Nephron (organoid): ENCODE data around the gene LGALS14.
A peak's percentile ranks its signal among the peaks of the same experiment; 100 is the strongest.
"Not testable (repeated sequence)": the region's sequence is repeated elsewhere in the genome, so short reads cannot be mapped to it uniquely, and the experiment has no call there.

ENCODE experiments used
- H3K27ac Mint-ChIP-seq, 3 experiments: 2 replicates each; pipeline ENCODE4 v1.8.0; 2020; ENCODE audit warnings: mixed read lengths in 3 of 3, mild to moderate bottlenecking in 2 of 3, moderate library complexity in 1 of 3
- H3K27me3 Mint-ChIP-seq: 2 replicates; pipeline ENCODE4 v1.8.0; 2021; ENCODE audit warnings: low read depth, mild to moderate bottlenecking, moderate library complexity, mixed read lengths
- H3K36me3 Mint-ChIP-seq: 2 replicates; pipeline ENCODE4 v1.8.0; 2020; ENCODE audit warnings: low read depth, mixed read lengths
- H3K4me1 Mint-ChIP-seq: 2 replicates; pipeline ENCODE4 v1.8.0; 2020; ENCODE audit warnings: mixed read lengths
- H3K4me3 Mint-ChIP-seq, 3 experiments: 2 replicates each; pipeline ENCODE4 v1.8.0; 2020; ENCODE audit warnings: mild to moderate bottlenecking in 3 of 3, mixed read lengths in 3 of 3, moderate library complexity in 2 of 3
- H3K9me3 Mint-ChIP-seq: 2 replicates; pipeline ENCODE4 v1.8.0; 2020; ENCODE audit warnings: mixed read lengths
- CTCF ChIP-seq, 3 experiments: fragments of 200-600 bp; sonication (generic); IDR thresholded peaks; one replicate each; pipeline ENCODE4 v1.5.0; 2021; ENCODE audit warnings: antibody characterized with exemption in 3 of 3; ENCODE audit not compliant: unreplicated experiment in 3 of 3

Gene LGALS14

GRCh38 chr19:39670998-39671397 lies 33.3 kb upstream of the LGALS14 start:
- H3K36me3 Mint-ChIP-seq, result no peaks in the 10 kb centered on the region
- no peak for TF ChIP-seq CTCF (IDR thresholded peaks at IDR 0.05; ENCODE audit: unreplicated experiment in 3 of 3)
- H3K27ac Mint-ChIP-seq, result no peak overlapping the region
- H3K4me3 Mint-ChIP-seq, result no peak overlapping the region
- peaks cover 8% of the 10 kb centered on the region for H3K9me3 Mint-ChIP-seq
- peaks cover 35% of the 10 kb centered on the region for H3K27me3 Mint-ChIP-seq
- H3K4me1 Mint-ChIP-seq, result no peaks in the 10 kb centered on the region

DNA sequence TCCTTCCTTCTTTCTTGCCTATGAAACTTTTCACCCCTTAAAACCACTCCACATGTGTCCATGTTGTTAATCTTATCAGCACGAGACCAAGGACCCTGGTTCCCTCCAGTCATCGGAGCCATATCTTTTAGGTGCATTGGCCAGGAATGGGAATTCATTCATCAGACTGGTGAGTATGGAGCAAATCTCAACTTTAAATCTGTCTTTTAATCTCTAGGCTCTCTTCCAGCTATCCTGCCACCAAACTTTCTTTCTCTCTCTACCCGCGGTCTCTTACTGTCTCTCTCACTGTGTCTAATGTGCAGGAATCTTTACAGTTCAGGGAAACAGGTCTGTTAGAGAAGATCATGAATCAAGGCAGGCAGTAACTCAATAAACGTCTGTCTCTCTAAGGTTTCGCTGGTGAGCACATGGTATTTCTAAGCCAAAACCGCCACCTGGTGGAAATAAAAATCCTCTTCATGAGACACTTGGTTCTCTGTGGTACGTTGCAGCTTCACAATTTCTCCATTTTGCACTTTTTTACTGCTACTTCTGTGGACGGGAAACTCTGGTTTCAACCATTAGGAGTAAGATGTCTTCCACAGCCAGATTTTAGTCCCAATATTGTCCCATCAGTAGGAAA lies 32.4 kb upstream of the LGALS14 start:
- Mint-ChIP-seq H3K4me3 (no peak overlapping the region), H3K36me3 (no peaks in the 10 kb centered on the region), H3K4me1 (no peaks in the 10 kb centered on the region), H3K9me3 (peaks cover 3% of the 10 kb centered on the region), H3K27me3 (peaks cover 31% of the 10 kb centered on the region), H3K27ac (no peak overlapping the region)
- TF ChIP-seq CTCF (IDR thresholded peaks at IDR 0.05; ENCODE audit: unreplicated experiment in 3 of 3), result peak; percentile 47 to 63 (median 54)

DNA sequence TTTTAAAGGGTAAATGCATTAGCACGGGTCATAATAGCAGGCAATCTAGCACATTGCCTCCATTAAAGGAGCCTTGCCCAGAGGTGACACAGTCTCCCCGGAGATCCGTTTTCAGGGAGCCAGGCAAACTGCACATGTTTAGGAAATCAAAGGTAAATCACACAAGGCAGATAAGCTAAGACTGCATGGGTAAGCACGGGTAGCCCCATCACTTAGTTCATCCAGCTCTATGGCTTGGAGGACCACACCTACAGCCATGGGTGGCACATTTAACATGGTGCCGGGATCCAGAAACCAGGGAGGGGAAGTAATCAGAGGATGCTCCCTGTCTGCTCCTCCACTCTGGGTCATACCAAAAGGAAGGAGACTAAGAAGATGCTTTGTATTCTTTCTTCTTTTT lies 31.8 kb upstream of the LGALS14 start:
- Mint-ChIP-seq H3K9me3 (peaks cover 2% of the 10 kb centered on the region), H3K4me3 (no peak overlapping the region), H3K27me3 (peaks cover 25% of the 10 kb centered on the region), H3K27ac (no peak overlapping the region), H3K4me1 (no peaks in the 10 kb centered on the region), H3K36me3 (no peaks in the 10 kb centered on the region)
- no peak for TF ChIP-seq CTCF (IDR thresholded peaks at IDR 0.05; ENCODE audit: unreplicated experiment in 3 of 3)

DNA sequence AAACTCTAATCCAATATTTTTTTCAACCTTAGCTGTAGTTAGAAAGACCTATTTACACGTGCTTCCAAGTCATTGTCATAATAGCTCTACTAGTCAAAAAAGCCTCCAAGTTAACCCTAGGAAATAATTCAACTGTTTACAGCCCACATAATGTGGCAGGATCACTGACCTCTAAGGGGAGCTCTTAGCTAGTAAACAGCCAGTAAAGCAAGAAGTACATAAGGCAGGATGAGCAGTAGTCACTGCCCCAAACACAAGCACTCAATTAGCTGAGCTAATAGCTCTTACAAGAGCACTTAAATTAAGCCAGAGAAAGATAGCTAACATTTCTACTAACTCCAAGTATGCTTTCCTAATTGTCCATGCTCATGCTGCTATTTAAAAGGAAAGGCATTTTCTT lies 30.4 kb upstream of the LGALS14 start:
- H3K36me3 Mint-ChIP-seq, H3K27ac Mint-ChIP-seq, H3K4me1 Mint-ChIP-seq, H3K9me3 Mint-ChIP-seq, H3K4me3 Mint-ChIP-seq: not testable (repeated sequence)
- peaks cover 24% of the 10 kb centered on the region for H3K27me3 Mint-ChIP-seq

DNA sequence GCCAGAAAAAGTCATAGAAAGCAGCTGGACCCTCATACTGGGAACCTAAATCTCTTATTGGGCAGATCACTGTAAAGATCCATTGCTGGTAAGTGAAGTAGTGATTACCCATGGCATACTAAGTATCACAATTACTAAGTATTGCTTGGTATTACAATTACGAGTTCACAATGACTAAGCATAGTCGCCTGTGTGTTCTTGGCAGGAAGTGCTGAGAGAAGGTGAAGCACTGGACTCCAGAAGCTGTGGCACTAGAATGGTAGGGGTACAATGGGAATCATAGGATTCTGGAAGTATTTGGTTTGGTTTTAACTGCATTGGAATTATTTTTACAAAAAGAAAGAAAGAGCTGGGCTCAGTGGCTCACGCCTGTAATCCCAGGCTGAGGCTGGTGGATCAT lies 28.3 kb upstream of the LGALS14 start:
- Mint-ChIP-seq H3K27ac (no peak overlapping the region), H3K9me3 (no peaks in the 10 kb centered on the region), H3K4me1 (peaks cover 17% of the 10 kb centered on the region), H3K27me3 (peaks cover 24% of the 10 kb centered on the region), H3K36me3 (no peaks in the 10 kb centered on the region), H3K4me3 (no peak overlapping the region)
- no peak for TF ChIP-seq CTCF (IDR thresholded peaks at IDR 0.05; ENCODE audit: unreplicated experiment in 3 of 3)

GRCh38 chr19:39677961-39678889 lies 26.1 kb upstream of the LGALS14 start:
- peak overlapping the region; percentile 15 to 76 (median 46) for H3K27ac Mint-ChIP-seq
- peak overlapping the region in 1 of 3 experiments; percentile 8 for H3K4me3 Mint-ChIP-seq
- TF ChIP-seq CTCF (IDR thresholded peaks at IDR 0.05; ENCODE audit: unreplicated experiment in 3 of 3), result no peak
- H3K36me3 Mint-ChIP-seq, result no peaks in the 10 kb centered on the region
- H3K9me3 Mint-ChIP-seq, result no peaks in the 10 kb centered on the region
- peaks cover 17% of the 10 kb centered on the region for H3K4me1 Mint-ChIP-seq
- peaks cover 15% of the 10 kb centered on the region for H3K27me3 Mint-ChIP-seq
